Tibial artery (tissue), 4 donors: ENCODE data around the gene CHST4.

Source experiments
- DNase-seq, 2 donors: peaks; one replicate each; pipeline ENCODE4 v3.0.0-alpha.2; 2019
- H3K27ac ChIP-seq, 2 donors: fragments of 200-600 bp; sonication (generic) in 1 of 2; 1 replicate in 1 of 2; 2 replicates in 1 of 2; pipeline ENCODE4 v1.5.1; 2018 to 2019; ENCODE audit warnings: mild to moderate bottlenecking in 1 of 2
- H3K27me3 ChIP-seq, 2 donors: fragments of 200-600 bp; sonication (generic) in 1 of 2; one replicate each; pipeline versions ENCODE4 v1.5.1 to v1.6.0; 2016 to 2019
- H3K36me3 ChIP-seq, 3 donors: fragments of 200-600 bp; sonication (generic) in 2 of 3; one replicate each; pipeline ENCODE4 v1.5.1; 2016 to 2019; ENCODE audit warnings: mild to moderate bottlenecking in 2 of 3
- H3K4me1 ChIP-seq, 4 donors: fragments of 200-600 bp; sonication (generic) in 2 of 4; 1 replicate in 3 of 4; 2 replicates in 1 of 4; pipeline ENCODE4 v1.5.1; 2016 to 2019
- H3K4me3 ChIP-seq, 2 donors: fragments of 200-600 bp; sonication (generic) in 1 of 2; 1 replicate in 1 of 2; 2 replicates in 1 of 2; pipeline ENCODE4 v1.5.1; 2018 to 2019; ENCODE audit warnings: mild to moderate bottlenecking in 2 of 2
- H3K9me3 ChIP-seq, 3 donors: fragments of 200-600 bp; sonication (generic) in 1 of 3; one replicate each; pipeline ENCODE4 v1.5.1; 2016 to 2019
- CTCF ChIP-seq, 2 experiments: fragments of 200-600 bp in 1 of 2; fragments of 450-650 bp in 1 of 2; IDR thresholded peaks; one replicate each; pipeline ENCODE4 v1.5.1; 2017 to 2019; ENCODE audit warnings: antibody characterized with exemption in 2 of 2, mild to moderate bottlenecking in 1 of 2, moderate library complexity in 1 of 2
- intact Hi-C: fragments of 100-400 bp; cut with DNase I; formaldehyde crosslinking; loops from one replicate; pipeline ENCODE4 v1.15.0; 2023; ENCODE audit warnings: low total_unique reads

CHST4 gene

GRCh38 chr16:71585318-71585703, 59.1 kb downstream of the CHST4 start:
- no peak for TF ChIP-seq CTCF (IDR thresholded peaks at IDR 0.05)
- intact Hi-C loops = no loop called here

More at GRCh38 chr16:71585318-71585703, 59.1 kb downstream of the CHST4 start:
- no peak overlapping the region for H3K27ac ChIP-seq
- H3K4me1 ChIP-seq = no peaks in the 10 kb centered on the region
- no peaks in the 10 kb centered on the region for H3K9me3 ChIP-seq
- DNase-seq = no peak
- no peak overlapping the region for H3K4me3 ChIP-seq
- H3K36me3 ChIP-seq = no peaks in the 10 kb centered on the region
- no peaks in the 10 kb centered on the region for H3K27me3 ChIP-seq
